GM19324 (cell line): ENCODE results near the gene MLLT1.
"Not testable (repeated sequence)": the region's sequence is repeated elsewhere in the genome, so short reads cannot be mapped to it uniquely, and the experiment has no call there.

ENCODE experiments used
- ATAC-seq: cut with Tn5 transposase; IDR thresholded peaks from one replicate; pipeline ENCODE4 v1.9.1; 2021; ENCODE audit warnings: mild to moderate bottlenecking, moderate library complexity; ENCODE audit not compliant: unreplicated experiment, low FRiP score

The MLLT1 gene, protein sequence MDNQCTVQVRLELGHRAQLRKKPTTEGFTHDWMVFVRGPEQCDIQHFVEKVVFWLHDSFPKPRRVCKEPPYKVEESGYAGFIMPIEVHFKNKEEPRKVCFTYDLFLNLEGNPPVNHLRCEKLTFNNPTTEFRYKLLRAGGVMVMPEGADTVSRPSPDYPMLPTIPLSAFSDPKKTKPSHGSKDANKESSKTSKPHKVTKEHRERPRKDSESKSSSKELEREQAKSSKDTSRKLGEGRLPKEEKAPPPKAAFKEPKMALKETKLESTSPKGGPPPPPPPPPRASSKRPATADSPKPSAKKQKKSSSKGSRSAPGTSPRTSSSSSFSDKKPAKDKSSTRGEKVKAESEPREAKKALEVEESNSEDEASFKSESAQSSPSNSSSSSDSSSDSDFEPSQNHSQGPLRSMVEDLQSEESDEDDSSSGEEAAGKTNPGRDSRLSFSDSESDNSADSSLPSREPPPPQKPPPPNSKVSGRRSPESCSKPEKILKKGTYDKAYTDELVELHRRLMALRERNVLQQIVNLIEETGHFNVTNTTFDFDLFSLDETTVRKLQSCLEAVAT

GRCh38 chr19:6279931-6280591 is at the start of gene MLLT1:
TSS of gene MLLT1 (minus strand) at chr19:6279975. CDS start at chr19:6279784, 191 bp downstream.
- peak; percentile 89 for ATAC-seq

- no peak for ATAC-seq
These were observed 47.0 kb upstream of the MLLT1 start for GRCh38 chr19:6326815-6327214.

- ATAC-seq: no peak
These were observed 45.8 kb upstream of the MLLT1 start for GRCh38 chr19:6325614-6326013.

- no peak for ATAC-seq
These were observed 45.0 kb upstream of the MLLT1 start for GRCh38 chr19:6324757-6325156.

GRCh38 chr19:6322284-6322683 is 42.5 kb upstream of the MLLT1 start:
- ATAC-seq: no peak

DNA sequence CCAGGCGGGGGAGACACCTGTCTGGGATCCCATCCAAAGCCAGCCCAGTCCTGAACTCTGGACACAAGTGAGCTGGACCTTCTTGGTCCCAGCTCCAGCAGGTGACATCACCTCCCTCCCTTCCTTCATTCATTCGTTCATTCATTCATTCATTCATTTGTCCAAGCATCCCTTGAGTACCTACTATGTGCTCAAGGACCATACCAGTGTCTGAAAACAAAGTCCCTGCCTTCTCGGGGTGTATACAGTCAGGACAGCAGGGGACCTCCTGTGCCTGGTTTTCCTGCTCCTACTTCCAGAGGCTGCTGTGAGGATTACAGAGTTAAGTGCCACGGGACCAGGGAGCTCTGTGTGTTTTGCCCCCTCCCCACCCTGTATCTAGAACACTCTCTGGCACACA is 39.6 kb upstream of the MLLT1 start:
- no peak for ATAC-seq

- ATAC-seq: no peak
These were observed 39.0 kb upstream of the MLLT1 start for GRCh38 chr19:6318772-6319171.

DNA sequence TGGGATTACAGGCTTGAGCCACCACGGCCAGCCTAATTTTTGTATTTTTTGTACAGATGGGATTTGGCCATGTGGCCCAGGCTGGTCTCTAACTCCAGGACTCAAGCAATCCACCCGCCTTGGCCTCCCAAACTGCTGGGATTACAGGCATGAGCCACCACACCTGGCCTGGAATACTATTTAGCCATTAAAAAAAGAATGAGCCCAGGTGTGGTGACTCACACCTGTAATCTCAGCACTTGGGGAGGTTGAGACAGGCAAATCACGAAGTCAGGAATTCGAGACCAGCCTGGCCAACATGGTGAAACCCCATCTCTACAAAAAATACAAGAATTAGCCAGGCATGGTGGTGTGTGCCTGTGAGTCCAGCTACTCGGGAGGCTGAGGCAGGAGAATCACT is 35.9 kb upstream of the MLLT1 start:
- ATAC-seq: not testable (repeated sequence)

GRCh38 chr19:6313398-6313969 is 33.7 kb upstream of the MLLT1 start:
- ATAC-seq: no peak

GRCh38 chr19:6312018-6312417 is 32.2 kb upstream of the MLLT1 start:
- ATAC-seq: no peak

DNA sequence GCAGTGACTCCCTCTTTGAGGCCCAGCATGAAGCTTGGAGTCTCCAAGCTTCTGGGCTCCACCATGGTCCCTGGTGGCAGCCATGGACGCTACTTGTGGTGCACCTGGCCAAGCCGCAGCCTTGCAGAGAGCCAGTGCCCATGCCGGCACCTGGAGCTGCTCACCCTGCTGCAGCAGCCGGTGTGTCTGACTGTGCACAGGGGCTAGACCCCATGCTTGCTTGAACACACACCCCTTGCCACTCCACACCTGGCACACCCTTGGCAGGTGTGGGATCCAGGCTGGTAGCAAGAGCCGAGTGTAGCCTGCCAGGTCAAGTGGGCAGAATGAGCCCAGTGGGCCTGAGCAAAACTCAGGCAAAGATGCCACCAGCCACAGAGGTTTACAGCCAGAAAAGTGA is 18.6 kb upstream of the MLLT1 start:
- ATAC-seq: no peak

DNA sequence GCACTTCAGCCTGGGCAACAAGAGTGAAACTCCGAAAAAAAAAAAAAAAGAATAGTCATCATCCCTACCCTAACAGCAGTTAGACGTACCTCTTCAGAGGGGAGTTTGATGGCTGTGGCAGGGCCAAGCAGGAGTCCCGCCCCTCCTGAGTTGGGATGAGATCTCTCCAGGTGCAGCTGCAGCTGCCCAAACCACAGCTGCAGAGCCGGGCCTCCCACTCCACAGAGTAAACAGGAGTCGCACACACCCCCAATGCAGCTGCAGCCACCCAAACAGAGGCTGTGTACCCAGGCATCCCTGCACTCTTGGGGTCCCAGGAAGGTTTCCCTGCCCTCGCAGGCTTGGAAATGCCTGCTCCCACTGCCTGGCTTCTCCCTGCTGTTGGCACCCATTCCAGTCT is 17.4 kb upstream of the MLLT1 start:
- ATAC-seq: no peak

- ATAC-seq: no peak
These were observed 12.2 kb upstream of the MLLT1 start for GRCh38 chr19:6292006-6292405.

DNA sequence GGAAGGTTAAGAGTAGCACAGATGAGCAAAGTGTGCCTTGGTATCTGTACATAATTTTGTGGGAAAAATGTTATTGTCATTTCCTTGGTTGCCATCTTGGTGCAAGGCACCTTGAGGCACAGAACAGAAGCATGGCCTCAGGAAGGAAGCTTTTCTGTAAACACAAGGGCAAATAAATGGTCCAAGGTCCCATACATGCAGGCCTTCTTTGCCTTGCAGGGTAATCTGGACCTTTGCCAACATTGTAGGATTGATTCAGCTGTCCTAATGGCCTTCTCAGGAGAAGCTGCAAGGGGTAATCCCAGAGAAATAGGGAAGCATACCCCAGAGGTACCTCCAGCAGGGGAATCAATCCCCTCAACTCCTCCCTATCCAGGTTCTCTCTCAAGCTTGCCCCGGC is 9.0 kb upstream of the MLLT1 start:
- ATAC-seq: no peak

DNA sequence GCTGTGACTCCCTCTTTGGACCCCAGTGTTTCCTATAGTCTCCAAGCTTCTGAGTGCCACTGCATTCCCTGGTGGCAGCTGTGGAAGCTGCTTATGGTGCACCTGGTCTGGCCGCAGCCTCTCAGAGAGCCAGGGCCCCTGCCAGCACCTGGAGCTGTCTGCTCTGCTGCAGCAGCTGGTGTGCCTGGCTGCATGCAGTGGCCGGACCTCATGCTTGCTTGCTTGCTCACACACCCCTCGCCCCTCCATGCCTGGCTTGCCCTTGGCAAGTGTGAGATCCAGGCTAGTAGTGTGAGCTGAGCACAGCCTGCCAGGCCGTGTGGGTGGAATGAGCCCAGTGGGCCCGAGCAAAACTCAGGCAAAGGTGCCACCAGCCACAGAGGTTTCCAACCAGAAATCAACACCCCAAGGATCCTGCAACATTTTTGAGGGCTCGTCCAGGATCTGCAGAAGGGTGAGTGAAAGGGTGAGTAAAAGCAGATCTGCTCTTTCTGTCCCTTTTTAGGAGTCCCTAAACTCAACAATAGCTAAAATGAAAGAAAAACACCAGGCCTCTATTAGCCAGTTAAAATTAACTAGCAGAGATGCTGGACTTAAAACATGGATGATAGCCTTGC is 7.6 kb upstream of the MLLT1 start:
- ATAC-seq: no peak

- ATAC-seq: no peak
These were observed 6.9 kb upstream of the MLLT1 start for GRCh38 chr19:6286676-6287075.

- ATAC-seq: not testable (repeated sequence)
These were observed 2.6 kb upstream of the MLLT1 start for GRCh38 chr19:6282393-6282792.

- ATAC-seq: peak; percentile 23
These were observed 200 bp downstream of the MLLT1 start for GRCh38 chr19:6279620-6279930.

- ATAC-seq: no peak
These were observed 795 bp downstream of the MLLT1 start for GRCh38 chr19:6278740-6279619.

DNA sequence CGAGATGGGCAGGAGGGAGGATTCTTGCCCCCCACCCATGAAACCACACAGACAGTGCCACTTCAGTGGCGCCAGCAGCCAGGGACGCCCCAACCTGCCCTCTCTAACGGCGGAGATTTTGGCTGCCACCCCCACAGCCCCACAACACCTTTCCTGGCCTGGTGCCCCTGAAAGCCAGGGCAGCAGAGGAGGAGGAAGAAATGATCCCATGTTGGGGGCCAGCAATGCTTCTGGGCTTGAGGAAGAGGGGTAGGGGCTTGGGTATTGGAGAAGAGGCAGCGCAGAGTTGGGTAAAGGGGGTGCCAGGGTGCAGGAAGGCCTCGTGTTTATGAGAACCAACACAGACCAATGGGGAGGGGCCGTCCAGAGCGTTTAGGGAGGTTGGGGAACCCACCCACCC is 1.7 kb downstream of the MLLT1 start:
- ATAC-seq: no peak
